NOMO-1 treated with dmso at 0.1 percent for 144 hours (cell line): Measurements from ENCODE around the gene PIP5K1B.

Source experiments
- DNase-seq: peaks from one replicate; lab custom pipeline; 2025; ENCODE audit not compliant: unreplicated experiment; lab: John Stamatoyannopoulos, UW

The PIP5K1B gene

DNA sequence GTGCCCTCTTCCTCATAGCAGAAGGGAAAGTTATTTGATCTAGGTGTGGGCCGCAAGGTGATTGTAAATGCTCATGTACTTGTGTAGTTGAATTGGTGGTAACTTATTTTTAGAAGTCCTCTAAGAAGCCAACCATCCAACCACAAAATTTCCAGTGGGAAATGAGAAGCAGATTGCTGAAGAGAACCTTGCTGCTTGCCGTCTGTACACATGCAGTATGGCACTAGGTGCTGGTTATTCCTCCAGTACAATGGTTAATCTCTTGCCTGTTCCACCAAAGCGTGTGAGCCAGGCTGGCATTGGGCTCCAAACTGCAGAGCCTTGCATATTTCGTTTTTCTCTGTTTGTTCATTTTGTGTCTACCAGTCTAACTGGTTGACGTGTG is 28.0 kb downstream of the PIP5K1B start:
- no peak for DNase-seq

DNA sequence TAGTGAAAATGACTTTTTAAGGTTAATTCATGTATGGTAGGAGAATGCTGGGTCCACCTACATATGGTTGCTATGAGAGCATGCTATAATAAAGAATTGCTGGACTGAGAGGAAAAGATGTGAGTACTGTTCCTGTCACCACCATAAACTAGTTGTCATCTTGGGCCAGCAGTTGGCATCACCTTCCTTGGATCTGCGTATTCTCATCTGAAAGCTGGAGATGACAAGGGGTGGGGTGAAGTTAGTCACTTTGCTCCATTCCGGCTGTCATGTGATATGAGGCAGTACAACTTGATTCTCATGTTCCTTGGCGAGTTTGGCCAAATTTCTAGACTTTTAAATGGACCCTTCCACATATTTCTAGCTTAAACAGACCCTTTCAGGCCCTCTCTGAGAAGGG is 33.3 kb downstream of the PIP5K1B start:
- DNase-seq = no peak

DNA sequence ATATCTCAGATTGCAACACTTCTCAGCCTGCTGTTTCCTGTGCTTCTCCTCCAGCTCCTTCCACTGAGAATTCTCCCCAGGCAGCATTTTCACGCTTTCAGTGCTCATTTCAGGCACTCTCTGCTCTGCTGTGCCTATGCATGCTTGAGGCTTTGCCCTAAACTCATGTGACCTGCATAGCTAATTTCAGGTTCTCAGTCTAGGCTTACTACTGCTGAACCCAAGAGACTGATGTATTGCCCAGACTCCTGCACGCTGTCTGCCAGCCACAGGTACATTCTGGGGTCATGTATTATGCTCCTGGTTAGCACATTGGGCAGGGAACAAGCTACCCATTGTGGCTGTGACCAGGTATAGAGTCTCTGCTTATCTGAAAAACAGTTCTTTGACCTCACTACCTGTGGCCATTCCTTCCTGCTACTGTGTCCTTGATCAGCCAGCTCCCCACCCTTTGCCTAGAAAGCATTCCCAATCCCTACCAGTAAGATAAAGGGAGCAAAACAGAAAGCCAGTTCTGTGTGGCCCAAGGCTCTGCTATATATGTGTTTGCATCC is 34.7 kb downstream of the PIP5K1B start:
- no peak for DNase-seq

DNA sequence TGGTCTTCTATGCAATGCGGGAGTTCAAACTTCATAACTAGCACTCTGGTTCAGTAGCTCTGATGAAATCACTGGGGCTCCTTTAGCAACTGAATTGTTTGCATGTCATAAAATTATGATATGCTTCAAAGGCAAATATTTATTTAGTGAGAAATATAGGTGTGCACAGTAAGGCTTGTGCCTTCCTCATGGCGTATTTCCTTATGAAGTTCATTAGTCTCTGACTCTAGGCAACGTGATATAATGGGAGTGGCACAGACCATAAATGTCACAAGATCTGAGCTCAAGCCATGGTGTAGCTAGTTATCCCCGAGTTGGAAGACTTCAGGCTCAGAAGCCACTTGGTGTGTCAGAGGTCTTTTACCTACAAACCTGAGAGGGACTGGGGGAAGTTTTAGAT is 35.5 kb downstream of the PIP5K1B start:
- no peak for DNase-seq

DNA sequence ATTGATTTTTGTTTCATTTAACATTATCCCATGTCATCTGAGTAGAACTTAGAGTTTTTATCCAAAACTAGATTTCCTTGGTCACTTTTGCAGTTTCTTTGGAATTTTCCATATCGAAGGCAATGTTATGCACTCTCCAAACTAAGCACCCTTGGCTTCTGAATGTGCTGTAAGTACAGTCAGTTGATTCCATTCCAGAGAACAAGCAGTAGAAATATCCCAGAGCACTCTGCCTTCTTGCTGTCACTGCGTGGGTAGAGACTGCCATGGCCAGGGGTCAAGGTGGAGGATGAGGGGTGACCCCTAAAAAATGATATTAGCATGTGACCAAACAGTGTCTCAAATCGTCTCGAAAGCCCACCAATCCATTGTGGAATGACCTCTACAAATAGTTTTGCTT is 36.2 kb downstream of the PIP5K1B start:
- no peak for DNase-seq

DNA sequence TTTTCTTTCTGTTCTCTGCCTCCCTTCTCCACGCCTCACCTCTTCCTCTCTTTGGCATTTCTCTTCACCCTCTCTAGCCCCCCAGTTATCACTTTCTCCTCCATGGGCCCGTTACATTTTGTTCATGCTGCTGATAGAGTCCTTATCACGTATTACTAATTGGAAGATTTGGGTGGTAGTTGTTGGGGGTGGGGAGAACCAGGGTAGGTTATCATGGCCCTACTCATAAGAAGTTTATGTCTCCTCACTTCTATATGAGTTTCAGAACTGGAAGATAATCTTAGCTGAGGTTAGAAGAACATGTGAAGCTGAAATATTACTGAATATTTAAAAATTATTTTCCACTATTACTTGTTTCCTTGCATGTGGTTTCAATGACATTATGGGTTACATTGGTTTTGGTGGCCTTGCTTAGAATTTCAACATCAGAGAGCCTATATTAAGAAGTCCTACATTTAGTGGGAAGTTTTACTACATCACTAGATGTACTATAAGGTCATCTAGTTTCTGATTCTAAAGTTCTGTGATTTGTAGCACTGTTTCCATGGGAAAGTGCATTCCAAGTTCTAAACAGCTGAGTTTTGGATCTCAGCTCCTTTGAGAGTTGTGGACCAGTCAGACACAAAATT is 36.8 kb downstream of the PIP5K1B start:
- DNase-seq = no peak

DNA sequence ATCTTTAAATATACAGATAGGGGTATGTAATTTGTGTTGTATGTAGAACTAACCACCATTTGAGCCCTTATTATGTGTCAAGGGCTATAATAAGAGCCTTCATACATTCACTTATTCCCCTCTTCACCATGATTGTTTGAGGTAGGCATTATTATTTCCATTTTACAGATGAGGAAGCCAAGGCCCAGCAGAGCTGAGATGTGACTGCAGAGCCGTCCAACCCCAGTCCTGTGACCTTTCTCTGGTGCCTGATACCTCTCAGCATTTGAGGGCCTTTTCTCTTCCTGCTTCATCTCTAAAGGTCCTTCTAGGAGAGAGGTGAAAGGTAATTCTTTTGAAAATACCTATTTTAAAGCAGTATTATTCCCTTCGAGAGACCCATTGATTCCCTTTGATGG is 37.3 kb downstream of the PIP5K1B start:
- no peak for DNase-seq

DNA sequence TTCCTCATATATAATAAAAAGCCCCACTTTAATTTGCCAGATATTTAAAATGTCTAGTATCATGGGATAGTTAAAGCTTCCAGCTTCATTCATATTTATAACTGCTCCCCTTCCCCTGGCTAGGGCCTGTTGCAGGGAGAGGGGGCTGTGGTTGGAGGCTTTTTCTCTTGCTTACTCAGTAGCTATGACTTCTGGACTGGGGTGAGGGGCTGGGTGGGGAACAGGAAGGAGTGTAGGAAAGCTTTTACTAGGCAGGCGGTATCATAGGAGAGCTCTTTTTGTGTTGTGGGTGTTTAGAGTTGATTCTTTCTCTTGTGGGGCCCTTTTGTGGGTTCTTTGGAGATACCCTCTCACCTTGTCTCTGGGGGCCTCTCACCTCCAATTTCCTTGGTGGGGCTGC is 39.4 kb downstream of the PIP5K1B start:
- DNase-seq = no peak

DNA sequence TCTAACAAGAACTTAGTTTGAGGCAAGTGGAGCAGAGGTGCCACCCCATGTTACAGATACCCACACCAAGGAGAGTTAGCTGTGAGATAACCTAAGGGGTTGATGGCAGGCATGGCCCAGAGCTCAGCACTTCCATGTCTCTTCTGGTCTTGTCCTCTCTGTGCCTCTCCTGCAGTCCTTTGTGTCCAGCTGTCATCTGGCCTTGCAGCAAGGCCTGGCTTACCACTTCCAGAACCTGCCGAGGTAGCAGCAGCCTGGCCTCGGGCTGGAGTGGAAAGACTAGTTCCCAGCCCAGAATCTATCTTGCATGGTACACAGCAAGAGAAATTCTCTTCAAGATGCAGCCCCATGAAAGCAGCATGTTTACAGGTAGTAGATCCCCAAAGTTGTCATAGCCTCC is 41.5 kb downstream of the PIP5K1B start:
- no peak for DNase-seq

DNA sequence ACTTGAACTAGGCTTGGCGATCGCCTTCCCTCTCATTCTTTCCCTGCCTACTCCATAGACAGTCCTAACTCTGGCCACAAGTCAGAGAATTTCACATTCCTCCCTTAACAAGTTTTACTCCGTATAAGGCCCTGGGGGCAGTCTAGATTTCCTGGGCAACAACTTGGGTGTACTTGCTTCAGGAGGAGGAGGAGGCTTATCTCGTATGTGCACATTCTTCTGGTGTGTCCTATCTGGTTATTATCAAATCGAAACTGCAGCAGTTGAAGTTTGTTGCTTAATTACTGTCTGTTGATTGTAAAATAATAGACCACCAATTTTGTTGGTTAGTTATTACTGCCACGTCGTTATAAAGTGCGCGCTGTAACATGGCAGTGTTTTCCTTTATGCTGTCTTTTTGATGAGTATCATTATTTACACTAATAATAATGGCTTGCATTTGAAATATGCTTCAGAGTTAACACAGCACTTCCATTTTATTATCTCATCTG is 42.0 kb downstream of the PIP5K1B start:
- no peak for DNase-seq

DNA sequence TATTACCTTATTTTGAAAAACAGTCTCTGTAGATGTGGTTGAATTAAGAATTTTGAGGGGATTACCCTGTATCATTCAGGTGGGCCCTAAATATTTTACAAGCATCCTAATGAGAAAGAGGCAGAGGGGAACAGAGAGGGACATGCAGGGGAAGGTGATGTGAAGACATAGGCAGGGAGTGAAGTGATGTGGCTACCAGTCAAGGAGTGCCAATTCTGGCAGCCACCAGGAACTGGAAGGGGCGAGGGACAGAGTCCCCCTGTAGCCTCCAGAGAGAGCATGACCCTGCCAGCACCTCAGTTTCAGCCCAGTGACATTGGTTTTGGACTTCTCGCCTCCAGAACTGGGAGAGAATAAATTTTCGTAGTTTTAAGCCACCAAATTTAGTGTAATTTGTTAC is 44.1 kb downstream of the PIP5K1B start:
- no peak for DNase-seq

DNA sequence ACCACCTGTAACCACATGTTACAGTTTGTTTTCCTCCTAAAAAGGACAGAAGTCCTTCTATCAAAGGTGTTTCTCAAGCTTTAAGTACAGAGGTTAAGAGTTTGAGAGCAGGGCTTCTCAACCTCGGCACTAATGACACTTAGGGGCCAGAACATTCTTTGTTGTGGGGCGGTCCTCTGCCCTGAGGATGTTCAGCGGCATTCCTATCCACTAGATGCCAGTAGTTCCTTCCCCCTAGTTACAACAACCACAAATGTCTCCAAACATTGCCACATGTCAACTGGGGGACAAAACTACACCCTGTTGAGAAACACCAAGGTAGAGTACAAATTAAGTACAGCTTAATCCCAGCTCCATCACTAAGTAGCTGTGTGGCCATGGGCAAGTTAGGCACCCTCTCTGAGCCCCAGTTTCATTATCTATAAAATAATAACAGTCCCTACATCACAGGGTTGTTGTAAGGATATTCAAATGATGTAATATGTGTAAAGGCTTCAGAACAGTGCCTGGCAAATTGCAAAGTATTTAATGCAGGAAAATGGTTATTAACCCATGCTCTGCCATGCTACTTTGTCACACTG is 44.6 kb downstream of the PIP5K1B start:
- no peak for DNase-seq

DNA sequence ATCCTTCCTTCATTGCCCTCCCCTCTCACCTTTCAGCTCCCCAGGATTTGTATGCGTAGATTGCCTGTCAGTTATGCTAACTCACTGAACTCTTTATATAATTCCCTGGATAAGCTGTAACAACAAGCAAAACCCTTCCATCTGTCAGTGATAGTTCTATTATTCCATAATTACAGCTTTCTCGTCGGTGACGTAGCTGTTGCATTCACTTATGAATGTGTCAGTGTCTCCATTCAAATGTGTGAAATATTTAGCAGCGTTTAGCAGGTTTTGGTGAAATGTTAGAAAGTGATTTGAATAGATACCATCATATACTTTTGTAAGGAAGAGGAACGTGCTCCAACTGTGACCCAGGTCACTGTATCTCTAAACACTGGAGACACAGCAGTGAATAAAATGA is 45.2 kb downstream of the PIP5K1B start:
- DNase-seq = no peak

DNA sequence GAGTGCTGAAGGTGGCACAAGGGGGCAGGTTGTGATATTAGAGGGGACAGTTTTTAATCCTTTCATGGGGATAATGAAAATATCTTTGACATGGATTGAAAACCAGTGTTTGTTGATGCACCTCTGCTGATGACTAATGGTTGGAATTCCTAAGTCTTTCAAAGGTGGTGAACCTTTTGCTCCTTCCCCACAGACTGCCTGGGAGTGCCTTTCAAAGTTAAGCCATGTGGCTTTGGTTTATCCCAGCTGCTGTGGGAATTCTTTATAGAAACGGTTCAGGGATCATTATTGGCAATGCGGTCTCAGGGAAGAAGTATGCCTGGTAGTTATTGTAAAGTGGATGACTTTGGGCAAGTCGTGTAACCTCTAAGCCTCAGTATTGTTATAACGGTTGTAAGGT is 45.7 kb downstream of the PIP5K1B start:
- DNase-seq = no peak

DNA sequence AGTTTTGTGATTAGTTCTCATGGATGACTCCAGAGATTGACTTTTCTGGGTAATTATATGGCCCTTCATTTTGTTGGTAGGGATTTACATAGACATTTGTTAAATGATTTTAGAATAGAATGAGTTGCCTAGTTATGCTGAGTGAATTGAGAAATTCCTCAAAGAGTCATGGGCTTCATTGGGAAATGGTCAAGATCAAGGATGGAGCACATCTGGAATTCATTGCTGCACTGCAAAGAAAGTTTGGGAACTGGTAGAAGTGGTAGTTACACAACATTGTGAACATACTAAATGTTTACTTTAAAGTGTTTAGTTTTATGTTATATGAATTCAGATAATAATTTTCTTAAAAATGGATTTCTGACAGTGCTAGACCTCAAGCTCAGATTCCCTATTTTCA is 46.5 kb downstream of the PIP5K1B start:
- no peak for DNase-seq

DNA sequence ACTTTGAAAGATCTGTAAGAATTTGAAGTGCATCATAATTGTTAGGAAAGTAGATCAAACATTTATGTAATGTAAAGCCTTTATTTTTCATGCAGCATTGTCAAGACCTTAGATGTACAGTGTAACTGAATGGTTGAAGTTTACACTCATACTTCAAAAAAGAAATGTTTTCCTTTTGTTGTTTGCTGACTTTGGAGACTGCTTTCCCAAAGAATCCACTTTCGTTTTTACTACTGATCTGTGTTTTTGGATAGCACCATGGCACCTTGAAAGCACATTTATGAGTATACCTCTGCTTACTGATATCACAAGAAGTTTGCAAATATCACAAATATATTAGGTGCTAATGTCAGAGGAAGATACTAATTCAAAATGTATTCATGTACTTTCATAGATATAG is 50.0 kb downstream of the PIP5K1B start:
- DNase-seq = no peak

DNA sequence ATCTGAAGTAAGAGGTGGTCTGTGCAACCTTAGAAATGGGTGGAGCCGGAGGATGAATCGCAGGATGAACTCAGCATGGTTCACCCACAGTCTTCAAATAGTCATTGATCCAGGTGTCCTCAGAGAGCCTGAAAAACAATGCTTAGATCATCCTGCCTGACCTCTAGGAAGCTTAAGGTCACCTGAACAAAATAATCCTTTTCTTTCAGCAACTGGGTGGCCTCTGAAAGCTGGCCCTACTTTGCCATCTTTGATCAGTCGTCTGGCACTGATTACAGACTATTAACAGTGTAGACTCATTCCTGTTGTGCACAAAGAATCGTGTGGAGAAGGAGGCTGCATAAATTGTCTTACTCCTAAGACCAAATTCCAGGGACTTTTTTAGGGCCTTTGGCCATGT is 50.7 kb downstream of the PIP5K1B start:
- DNase-seq = no peak

DNA sequence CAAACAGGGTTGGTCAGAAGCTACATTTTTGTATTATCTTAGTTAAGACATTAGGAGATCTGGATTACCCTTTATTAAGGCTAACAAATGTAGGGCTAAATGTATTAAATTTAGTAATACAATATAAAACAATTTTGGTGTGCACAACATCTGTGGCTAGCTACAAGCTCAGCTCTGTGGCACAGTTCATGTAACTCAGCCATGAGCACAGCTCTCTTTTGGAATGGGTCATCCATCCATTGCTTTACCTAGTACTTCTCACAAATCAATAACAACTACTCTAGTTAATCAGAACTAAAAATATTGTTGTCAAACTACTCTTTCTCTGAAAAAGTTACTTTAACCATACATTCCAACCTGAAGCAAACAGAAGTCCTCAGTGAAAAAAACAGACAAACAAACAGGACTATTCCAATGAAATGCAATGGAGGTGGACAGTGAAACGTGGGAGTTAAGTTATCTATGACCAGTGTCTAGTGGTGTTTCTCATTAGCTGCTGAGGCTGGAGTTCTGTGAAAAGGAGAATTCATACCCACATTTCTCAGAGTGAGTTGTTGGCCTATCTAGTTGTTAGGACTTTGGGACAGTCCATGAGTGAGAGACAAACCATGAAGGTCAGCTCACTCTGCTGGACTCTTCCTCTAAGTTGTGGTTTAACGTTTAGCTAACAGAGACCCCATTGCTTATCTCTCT is 55.1 kb downstream of the PIP5K1B start:
- no peak for DNase-seq

DNA sequence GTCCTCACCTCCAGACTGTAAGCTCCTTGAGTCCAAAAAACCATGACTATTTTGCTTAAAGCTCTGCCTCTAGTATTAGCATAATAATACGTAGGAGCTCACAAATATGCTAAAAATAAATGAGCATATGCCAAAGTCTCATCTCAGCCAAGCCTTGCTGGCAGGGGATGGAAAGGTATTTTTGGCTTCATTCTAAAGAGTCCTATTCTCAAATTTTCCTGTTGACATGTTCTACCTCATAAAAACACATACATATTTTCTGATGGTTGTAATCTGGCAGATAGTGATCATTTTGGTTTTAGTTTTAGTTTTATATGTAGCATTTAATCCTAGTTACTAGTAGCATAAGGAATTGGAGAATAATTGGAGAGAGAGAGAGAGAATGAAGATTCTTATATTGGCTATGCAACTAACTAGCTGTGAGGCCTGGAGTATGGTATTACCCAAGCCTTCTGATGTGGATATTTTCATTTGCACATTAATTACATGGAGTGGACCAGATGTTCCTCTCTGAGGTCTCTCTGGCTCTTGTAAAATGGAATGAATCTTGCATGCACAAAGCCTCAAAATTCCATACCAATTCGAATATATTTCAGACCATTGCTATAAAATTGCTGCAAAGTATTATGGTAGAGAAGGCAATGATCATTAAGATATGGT is 55.8 kb downstream of the PIP5K1B start:
- no peak for DNase-seq

DNA sequence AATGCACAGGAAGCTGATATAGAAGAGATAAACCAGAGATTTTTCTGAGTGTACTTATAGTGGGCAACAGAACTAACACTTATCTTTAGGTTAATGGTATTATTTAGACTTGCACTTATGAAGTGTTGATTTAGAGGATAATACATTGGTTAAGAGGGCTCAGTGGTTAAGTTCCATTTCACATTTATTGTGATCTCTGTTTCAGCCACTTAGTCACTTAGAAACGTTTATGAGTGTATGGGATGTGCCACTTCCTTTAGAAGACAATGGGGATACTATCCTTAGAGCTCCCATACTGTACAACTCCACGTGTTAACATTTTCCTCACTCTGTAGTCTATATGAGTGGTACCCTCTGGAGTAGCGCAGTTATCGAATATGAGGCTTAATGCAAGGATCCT is 57.5 kb downstream of the PIP5K1B start:
- no peak for DNase-seq

DNA sequence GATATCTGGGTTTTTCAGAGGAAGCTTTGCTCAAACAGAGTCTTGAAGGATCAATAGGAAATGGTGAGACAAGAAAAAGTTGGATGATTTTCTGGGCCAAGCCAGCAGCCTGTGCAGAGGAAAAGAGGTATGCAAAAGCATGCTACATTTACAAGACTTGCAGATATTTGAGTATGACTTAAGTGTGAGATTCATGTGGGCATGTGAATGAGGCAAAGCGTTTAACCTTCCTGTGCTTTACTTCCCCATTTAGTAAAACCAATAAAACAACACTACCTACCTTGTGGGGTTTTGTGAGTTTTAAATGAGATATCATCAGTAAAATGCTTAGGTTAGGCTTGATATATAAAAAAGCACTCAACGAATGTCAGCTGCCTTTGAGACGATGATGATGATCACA is 58.1 kb downstream of the PIP5K1B start:
- no peak for DNase-seq

DNA sequence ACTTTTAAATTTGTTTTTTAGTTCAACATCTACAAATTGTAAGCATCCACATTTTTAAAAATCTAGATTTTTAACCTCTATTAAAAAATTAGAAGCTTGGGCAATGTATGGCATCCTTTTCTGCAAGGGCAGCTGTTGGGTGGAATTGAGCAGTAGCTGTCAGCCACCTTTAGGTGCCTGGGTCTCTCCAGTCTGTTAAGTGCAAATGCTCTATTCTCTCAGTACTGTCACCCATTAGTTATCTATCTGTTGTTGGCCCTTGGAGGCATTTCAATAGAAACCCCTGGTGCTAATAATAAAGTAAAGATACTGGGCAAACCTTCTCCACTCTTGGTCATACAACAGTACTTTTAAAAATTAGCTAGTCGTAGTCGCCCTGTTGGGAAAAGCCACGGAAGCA is 63.6 kb downstream of the PIP5K1B start:
- DNase-seq = no peak
